GM19193 (cell line): ENCODE measurements around the gene IFNW1.
"Not testable (repeated sequence)": the region's sequence is repeated elsewhere in the genome, so short reads cannot be mapped to it uniquely, and the experiment has no call there.

Experiments
- POLR2A ChIP-seq: IDR thresholded peaks from 4 replicates; pipeline ENCODE4 v1.6.1; 2011; ENCODE audit not compliant: insufficient read depth, insufficient read length; ENCODE audit errors: extremely low read depth

Gene IFNW1

GRCh38 chr9:21141427-21141882, at the start of gene IFNW1:
TSS of gene IFNW1 (minus strand) at chr9:21141832. CDS start at chr9:21141570, 262 bp downstream.
- TF ChIP-seq POLR2A = no peak

GRCh38 chr9:21187487-21187886, 45.9 kb upstream of the IFNW1 start, which contains the start of gene IFNA4:
TSS of gene IFNA4 (minus strand) at chr9:21187587. CDS start at chr9:21187531, 56 bp downstream.
- not testable (repeated sequence) for TF ChIP-seq POLR2A

GRCh38 chr9:21174671-21175070, 33.0 kb upstream of the IFNW1 start:
- TF ChIP-seq POLR2A = no peak

DNA sequence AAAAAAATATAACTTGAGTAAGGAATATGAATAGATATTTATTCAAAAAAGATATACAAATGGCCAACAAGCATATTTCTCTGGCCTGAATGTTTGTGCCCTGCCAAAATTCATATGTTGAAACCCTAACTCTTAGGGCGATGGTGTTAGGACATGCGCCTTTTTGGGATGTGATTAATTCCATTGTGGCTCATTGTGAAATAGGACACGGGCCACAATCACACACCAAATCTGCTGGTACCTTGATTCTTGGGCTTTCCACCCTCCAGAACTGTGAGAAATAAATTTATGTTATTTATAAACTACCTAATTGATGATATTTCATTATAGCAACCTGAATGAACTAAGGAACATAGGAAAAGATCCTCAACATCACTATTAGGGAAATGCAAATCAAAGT, 30.5 kb upstream of the IFNW1 start:
- no peak for TF ChIP-seq POLR2A

- TF ChIP-seq POLR2A = no peak
Observed at GRCh38 chr9:21171351-21171750, 29.7 kb upstream of the IFNW1 start.

GRCh38 chr9:21166560-21166959, 24.9 kb upstream of the IFNW1 start, which contains the start of gene IFNA21:
TSS of gene IFNA21 (minus strand) at chr9:21166660. CDS start at chr9:21166612, 48 bp downstream.
- TF ChIP-seq POLR2A = not testable (repeated sequence)

DNA sequence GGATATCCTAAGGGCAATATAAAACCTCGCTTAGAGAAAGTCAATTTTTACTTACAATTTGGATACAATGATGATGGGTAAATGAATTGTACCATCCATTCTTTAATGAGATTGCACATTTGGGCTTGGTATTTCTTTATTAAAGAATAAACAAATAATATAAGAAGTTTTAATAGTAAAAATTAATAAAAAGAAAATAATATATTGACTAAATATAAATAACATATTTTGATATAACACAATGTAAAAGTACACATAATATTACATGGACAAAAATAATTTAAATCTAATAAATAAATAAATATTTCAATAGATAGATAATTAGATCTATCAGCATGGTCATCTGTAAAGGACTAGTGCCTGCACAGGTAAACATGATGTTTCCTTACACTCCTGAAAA, 23.9 kb upstream of the IFNW1 start:
- no peak for TF ChIP-seq POLR2A

- TF ChIP-seq POLR2A = no peak
Observed at GRCh38 chr9:21160178-21160577, 18.5 kb upstream of the IFNW1 start.

- TF ChIP-seq POLR2A = no peak
Observed at GRCh38 chr9:21155501-21155900, 13.9 kb upstream of the IFNW1 start.

GRCh38 chr9:21154018-21154608, 12.5 kb upstream of the IFNW1 start:
- no peak for TF ChIP-seq POLR2A

GRCh38 chr9:21153336-21154017, 11.8 kb upstream of the IFNW1 start:
- TF ChIP-seq POLR2A = no peak

- TF ChIP-seq POLR2A = no peak
Observed at GRCh38 chr9:21144603-21145002, 3.0 kb upstream of the IFNW1 start.

DNA sequence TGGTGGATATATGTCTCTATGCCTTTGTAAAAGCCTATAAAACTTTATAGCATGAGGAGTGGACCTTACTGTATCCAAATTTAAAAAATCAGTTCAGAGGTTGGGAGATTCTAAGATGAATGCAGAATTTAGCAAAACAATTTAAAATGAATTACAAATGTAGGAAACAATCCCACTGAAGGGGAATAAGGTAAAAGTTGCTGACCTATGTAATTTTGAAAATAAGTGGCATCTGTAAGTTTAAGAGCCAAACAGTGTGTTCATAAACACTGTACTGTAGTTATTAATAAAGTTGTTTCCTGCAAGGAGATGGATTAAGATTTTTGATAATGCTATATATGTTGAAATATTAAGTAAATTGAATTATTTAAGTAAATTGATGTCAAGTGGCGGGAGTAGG, 4.6 kb downstream of the IFNW1 start:
- no peak for TF ChIP-seq POLR2A

- no peak for TF ChIP-seq POLR2A
Observed at GRCh38 chr9:21135736-21136135, 5.9 kb downstream of the IFNW1 start.

DNA sequence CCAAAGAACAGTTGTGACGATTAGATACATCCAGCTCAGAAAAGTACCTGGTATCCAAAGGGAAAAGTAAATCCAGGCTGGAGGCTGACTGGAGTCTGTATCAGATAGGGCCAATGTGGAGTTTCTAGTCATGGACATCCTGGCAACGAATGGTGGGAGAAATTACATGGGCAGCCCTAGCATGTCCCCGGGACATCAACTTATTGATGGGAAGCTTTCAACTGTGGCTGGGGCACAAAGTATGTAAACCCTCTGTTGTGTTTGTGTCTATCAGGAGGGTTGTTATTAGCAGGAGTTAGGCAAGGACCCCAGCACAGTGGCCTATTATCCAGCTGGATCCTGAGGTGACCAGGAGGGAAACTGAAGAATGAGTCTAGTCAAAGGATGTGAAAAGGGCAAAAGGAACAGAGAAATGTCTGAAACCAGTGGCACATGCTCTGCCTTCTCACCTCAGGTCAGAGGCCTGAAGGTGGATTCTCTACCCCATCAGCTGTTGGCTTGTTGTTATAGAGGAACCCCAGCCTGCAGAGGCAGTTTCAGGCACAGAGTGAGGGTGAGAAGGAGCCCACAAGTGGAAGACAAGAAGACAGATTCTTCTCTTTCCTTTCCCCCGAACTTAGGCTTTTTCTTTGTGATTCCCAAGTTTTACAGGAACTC, 19.9 kb downstream of the IFNW1 start:
- TF ChIP-seq POLR2A = no peak

GRCh38 chr9:21121079-21121478, 20.6 kb downstream of the IFNW1 start:
- no peak for TF ChIP-seq POLR2A
